HL-60 (cell line): ENCODE measurements around the gene BMP4.

Source experiments
- GABPA ChIP-seq: IDR thresholded peaks from 2 replicates; pipeline ENCODE4 v1.6.1; 2012; ENCODE audit warnings: low read depth
- POLR2AphosphoS5 ChIP-seq: IDR thresholded peaks from 2 replicates; pipeline ENCODE4 v1.6.1; 2012; ENCODE audit warnings: low read depth
- SPI1 ChIP-seq: IDR thresholded peaks from 2 replicates; pipeline ENCODE4 v1.6.1; 2012; ENCODE audit warnings: low read depth, mild to moderate bottlenecking, borderline replicate concordance
- TF ChIP-seq, protein P1 (sequence below): IDR thresholded peaks from one replicate; pipeline ENCODE4 v1.5.1; 2011; ENCODE audit warnings: low read length, control low read depth, inconsistent platforms; ENCODE audit not compliant: insufficient read depth
- TF ChIP-seq, protein P2 (sequence below): IDR thresholded peaks from 2 replicates; pipeline ENCODE4 v1.6.1; 2012; ENCODE audit warnings: low read depth; ENCODE audit not compliant: insufficient replicate concordance

DNA sequence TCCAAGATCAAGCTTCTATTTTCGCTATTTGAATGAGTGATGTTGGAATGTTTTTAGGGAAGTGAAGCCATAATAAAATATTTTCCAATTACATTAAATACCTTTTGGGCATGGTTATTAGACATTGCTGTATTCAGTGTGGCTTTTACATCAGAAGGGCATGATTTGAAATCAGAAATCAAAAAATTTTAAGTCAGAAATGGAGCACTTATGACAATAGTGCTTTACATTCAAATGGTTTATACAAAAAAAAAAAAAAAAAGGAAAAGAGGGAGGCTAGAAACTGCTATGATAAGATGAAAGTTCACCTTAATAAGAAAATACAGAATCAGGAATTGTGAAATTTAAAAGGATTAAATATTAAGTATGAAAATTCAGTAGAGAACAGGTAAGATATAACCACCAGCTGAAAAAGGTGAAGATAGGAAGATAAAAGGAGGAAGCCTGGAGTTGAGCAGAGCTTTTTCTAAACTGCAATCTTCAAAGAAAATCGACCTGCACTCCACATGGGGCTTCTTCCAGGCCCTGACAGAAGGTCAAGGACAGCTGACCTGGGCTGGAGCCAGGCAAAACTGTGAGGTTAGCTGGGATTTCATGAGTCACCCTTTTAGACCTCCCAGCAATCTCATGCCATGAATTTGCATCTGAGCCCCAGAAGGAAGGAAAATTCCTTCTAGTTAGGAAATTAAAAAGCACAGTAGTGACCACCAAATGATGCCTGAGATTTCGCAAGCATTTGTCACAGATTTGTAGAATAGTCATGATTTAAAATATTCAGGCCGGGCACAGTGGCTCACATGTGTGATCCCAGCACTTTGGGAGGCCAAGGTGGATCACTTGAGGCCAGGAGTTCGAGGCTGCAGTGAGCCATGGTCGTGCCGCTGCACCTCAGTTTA, 23.4 kb upstream of the BMP4 start:
- TF ChIP-seq, protein P1, sequence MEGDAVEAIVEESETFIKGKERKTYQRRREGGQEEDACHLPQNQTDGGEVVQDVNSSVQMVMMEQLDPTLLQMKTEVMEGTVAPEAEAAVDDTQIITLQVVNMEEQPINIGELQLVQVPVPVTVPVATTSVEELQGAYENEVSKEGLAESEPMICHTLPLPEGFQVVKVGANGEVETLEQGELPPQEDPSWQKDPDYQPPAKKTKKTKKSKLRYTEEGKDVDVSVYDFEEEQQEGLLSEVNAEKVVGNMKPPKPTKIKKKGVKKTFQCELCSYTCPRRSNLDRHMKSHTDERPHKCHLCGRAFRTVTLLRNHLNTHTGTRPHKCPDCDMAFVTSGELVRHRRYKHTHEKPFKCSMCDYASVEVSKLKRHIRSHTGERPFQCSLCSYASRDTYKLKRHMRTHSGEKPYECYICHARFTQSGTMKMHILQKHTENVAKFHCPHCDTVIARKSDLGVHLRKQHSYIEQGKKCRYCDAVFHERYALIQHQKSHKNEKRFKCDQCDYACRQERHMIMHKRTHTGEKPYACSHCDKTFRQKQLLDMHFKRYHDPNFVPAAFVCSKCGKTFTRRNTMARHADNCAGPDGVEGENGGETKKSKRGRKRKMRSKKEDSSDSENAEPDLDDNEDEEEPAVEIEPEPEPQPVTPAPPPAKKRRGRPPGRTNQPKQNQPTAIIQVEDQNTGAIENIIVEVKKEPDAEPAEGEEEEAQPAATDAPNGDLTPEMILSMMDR, result no peak
- TF ChIP-seq, protein P2, sequence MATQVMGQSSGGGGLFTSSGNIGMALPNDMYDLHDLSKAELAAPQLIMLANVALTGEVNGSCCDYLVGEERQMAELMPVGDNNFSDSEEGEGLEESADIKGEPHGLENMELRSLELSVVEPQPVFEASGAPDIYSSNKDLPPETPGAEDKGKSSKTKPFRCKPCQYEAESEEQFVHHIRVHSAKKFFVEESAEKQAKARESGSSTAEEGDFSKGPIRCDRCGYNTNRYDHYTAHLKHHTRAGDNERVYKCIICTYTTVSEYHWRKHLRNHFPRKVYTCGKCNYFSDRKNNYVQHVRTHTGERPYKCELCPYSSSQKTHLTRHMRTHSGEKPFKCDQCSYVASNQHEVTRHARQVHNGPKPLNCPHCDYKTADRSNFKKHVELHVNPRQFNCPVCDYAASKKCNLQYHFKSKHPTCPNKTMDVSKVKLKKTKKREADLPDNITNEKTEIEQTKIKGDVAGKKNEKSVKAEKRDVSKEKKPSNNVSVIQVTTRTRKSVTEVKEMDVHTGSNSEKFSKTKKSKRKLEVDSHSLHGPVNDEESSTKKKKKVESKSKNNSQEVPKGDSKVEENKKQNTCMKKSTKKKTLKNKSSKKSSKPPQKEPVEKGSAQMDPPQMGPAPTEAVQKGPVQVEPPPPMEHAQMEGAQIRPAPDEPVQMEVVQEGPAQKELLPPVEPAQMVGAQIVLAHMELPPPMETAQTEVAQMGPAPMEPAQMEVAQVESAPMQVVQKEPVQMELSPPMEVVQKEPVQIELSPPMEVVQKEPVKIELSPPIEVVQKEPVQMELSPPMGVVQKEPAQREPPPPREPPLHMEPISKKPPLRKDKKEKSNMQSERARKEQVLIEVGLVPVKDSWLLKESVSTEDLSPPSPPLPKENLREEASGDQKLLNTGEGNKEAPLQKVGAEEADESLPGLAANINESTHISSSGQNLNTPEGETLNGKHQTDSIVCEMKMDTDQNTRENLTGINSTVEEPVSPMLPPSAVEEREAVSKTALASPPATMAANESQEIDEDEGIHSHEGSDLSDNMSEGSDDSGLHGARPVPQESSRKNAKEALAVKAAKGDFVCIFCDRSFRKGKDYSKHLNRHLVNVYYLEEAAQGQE, result no peak
- TF ChIP-seq POLR2AphosphoS5, result no peak
- no peak for TF ChIP-seq GABPA
- no peak for TF ChIP-seq SPI1
